Measurements from ENCODE around the gene CEP170B.

DNA sequence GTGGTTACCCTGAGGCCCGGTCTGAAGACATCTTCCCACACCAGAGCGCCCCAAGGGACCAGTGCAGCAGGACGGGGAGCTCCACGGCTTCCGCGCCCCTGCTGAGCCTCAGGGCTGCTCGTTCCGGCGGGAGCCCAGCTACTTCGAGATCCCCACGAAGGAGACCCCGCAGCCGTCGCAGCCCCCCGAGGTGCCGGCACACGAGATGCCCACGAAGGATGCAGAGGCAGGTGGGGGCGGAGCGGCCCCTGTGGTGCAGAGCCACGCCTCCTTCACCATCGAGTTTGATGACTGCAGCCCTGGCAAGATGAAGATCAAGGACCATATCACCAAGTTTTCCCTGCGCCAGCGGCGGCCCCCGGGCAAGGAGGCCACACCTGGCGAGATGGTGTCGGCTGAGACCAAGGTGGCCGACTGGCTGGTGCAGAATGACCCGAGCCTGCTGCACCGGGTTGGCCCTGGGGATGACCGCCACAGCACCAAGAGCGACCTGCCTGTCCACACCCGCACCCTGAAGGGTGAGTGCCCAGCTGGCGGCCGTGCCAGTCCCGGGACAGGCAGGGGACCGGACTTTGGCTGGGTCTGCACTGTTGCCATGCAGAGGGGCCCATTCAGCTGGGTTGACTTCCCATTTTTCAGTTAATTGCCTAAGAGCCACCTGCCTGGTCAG lies 18.1 kb downstream of the CEP170B start:
- TF ChIP-seq CTCF (IDR thresholded peaks at IDR 0.05) (no peak), EZH2 (IDR thresholded peaks at IDR 0.05; ENCODE audit: borderline replicate concordance, insufficient read depth, low read depth, low read length, poor library complexity, severe bottlenecking) (no peak)
